ENCODE measurements around the gene SAMD5.

DNA sequence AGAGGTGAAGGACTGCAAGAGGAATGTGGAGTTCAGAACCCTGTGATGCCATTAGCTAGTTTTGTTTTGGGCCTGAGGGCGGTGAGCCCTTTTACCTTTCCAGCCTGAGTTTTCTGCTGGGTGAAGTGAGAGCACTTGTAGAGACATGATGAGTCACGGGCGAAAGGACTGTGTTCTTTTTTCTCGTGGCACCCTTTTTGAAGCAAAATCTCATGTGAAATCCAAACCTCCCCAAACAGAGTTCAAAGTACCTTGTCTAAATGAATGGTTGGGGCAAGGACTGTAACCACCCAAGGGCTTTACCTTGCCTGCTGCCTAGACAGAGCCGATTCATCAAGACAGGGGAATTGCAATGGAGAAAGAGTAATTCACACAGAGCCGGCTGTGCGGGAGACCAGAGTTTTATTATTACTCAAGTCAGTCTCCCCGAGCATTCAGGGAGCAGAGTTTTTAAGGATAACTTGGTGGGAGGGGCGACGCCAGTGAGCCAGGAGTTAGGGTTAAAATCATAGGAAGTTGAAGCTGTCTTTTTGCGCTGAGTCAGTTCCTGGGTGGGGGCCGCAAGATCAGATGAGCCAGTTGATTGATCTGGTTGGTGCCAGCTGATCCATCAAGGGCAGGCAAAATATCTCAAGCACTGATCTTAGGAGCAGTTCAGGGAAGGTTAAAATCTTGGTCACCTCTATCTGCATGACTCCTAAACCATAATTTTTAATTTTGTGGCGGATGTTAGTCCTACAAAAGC lies 25.8 kb downstream of the SAMD5 start:
- TF ChIP-seq EZH2phosphoT487 (IDR thresholded peaks at IDR 0.05; ENCODE audit: borderline replicate concordance) = no peak
- no peak for TF ChIP-seq MAX (IDR thresholded peaks at IDR 0.05)
- no peak for TF ChIP-seq EZH2 (IDR thresholded peaks at IDR 0.05)
- no peak for TF ChIP-seq POLR2A (IDR thresholded peaks at IDR 0.05; ENCODE audit: borderline replicate concordance, extremely low read depth, insufficient read depth, insufficient read length)
- TF ChIP-seq CTCF (IDR thresholded peaks at IDR 0.05 in 2 of 3, conservative IDR thresholded peaks at IDR 0.05 in 1 of 3; ENCODE audit: borderline replicate concordance in 1 of 3, insufficient read depth in 1 of 3, low read depth in 2 of 3, low read length in 2 of 3) = no peak
- TF ChIP-seq CEBPB (IDR thresholded peaks at IDR 0.05; ENCODE audit: low read depth) = no peak
- TF ChIP-seq ZNF274 (IDR thresholded peaks at IDR 0.05; ENCODE audit: low read depth, low read length) = no peak
- no peak for TF ChIP-seq REST (IDR thresholded peaks at IDR 0.05; ENCODE audit: low read depth)
